HepG2 (cell line): Measurements from ENCODE around the gene CORT. TPM values are rescaled to one million over a fixed set of nuclear protein-coding genes. Genes with fewer than 3 reads are reported as not detected.

Experiments
- BCL6 ChIP-seq: IDR thresholded peaks from 2 replicates; pipeline ENCODE4 v1.6.1; 2016; ENCODE audit warnings: missing genetic modification reagents, missing compliant biosample characterization
- CEBPB ChIP-seq: IDR thresholded peaks from 2 replicates; pipeline ENCODE4 v1.6.1; 2011; ENCODE audit warnings: low read depth, low read length, improper control_type of control experiment, borderline replicate concordance
- ELF1 ChIP-seq: sonication (generic); formaldehyde crosslinking; IDR thresholded peaks from 2 replicates; pipeline ENCODE4 v1.4.0; 2020; ENCODE audit warnings: missing genetic modification reagents
- ELF3 ChIP-seq: IDR thresholded peaks from 2 replicates; pipeline ENCODE4 v1.6.1; 2016; ENCODE audit warnings: missing genetic modification reagents, missing compliant biosample characterization
- KDM4B ChIP-seq: sonication (generic); formaldehyde crosslinking; IDR thresholded peaks from 2 replicates; pipeline ENCODE4 v1.4.0; 2020; ENCODE audit warnings: missing genetic modification reagents
- PAXIP1 ChIP-seq: sonication (generic); formaldehyde crosslinking; conservative IDR thresholded peaks from 2 replicates; pipeline ENCODE4 v1.4.0; 2020; ENCODE audit warnings: mild to moderate bottlenecking, missing genetic modification reagents, moderate library complexity
- RBAK ChIP-seq: sonication (generic); formaldehyde crosslinking; IDR thresholded peaks from 2 replicates; pipeline ENCODE4 v1.5.1; 2020; ENCODE audit warnings: mild to moderate bottlenecking, missing genetic modification reagents
- SATB2 ChIP-seq: sonication (generic); formaldehyde crosslinking; IDR thresholded peaks from 2 replicates; pipeline ENCODE4 v1.5.0; 2020; ENCODE audit warnings: missing genetic modification reagents
- TBP ChIP-seq: sonication (generic); formaldehyde crosslinking; IDR thresholded peaks from 2 replicates; pipeline ENCODE4 v1.5.0; 2020; ENCODE audit warnings: missing genetic modification reagents
- XRCC5 ChIP-seq: fragments of 200-400 bp; formaldehyde crosslinking; optimal IDR thresholded peaks from 2 replicates; pipeline ENCODE3; 2017; ENCODE audit warnings: mild to moderate bottlenecking, low read length
- ZBTB3 ChIP-seq: sonication (generic); formaldehyde crosslinking; IDR thresholded peaks from 2 replicates; pipeline ENCODE4 v1.4.0; 2020; ENCODE audit warnings: low read depth, mild to moderate bottlenecking, moderate library complexity, missing genetic modification reagents, borderline replicate concordance
- ZNF12 ChIP-seq: sonication (generic); formaldehyde crosslinking; IDR thresholded peaks from 2 replicates; pipeline ENCODE4 v1.5.0; 2020; ENCODE audit warnings: missing genetic modification reagents
- ZNF296 ChIP-seq: sonication (generic); formaldehyde crosslinking; conservative IDR thresholded peaks from 2 replicates; pipeline ENCODE4 v1.5.0; 2020; ENCODE audit warnings: mild to moderate bottlenecking, missing genetic modification reagents
- ZNF318 ChIP-seq: sonication (generic); formaldehyde crosslinking; IDR thresholded peaks from 2 replicates; pipeline ENCODE4 v1.4.0; 2020; ENCODE audit warnings: mild to moderate bottlenecking, missing genetic modification reagents
- ZNF552 ChIP-seq: sonication (generic); formaldehyde crosslinking; IDR thresholded peaks from 2 replicates; pipeline ENCODE4 v1.9.0; 2022; ENCODE audit warnings: missing genetic modification reagents, mild to moderate bottlenecking, borderline replicate concordance
- polyA plus RNA-seq, 8 experiments: library from polyadenylated mRNA; depleted of rRNA in 3 of 8; stranded (reverse) in 7 of 8; unstranded in 1 of 8; fragments of >200 nt; fragmentation: Illumina TruSeq in 4 of 8; extraction: Trizol in 4 of 8; gene quantifications; 2 replicates each; pipeline versions ENCODE4 v1.2.1 to v1.2.3, GENCODE V29; 2011 to 2016; ENCODE audit warnings: low read depth in 4 of 8, missing spikeins in 1 of 8, mixed read lengths in 1 of 8; ENCODE audit not compliant: insufficient read depth in 1 of 8
- total RNA-seq, 5 experiments: library from RNA; depleted of rRNA; stranded (reverse); fragments of >200 nt; fragmentation: Illumina TruSeq; extraction: Trizol; gene quantifications; 2 replicates each; pipeline ENCODE4 v1.2.3, GENCODE V29; 2016; ENCODE audit warnings: low read depth in 1 of 5
- TF ChIP-seq, protein P1 (sequence below): sonication (generic); formaldehyde crosslinking; conservative IDR thresholded peaks from 2 replicates; pipeline ENCODE4 v1.5.0; 2020; ENCODE audit warnings: missing genetic modification reagents

The CORT gene
- total and polyA plus RNA-seq, 2 of the 13 experiments (the other 11 are each of a cell fraction or from before 2014, with no cell fraction given): 0.11 to 0.62 TPM

DNA sequence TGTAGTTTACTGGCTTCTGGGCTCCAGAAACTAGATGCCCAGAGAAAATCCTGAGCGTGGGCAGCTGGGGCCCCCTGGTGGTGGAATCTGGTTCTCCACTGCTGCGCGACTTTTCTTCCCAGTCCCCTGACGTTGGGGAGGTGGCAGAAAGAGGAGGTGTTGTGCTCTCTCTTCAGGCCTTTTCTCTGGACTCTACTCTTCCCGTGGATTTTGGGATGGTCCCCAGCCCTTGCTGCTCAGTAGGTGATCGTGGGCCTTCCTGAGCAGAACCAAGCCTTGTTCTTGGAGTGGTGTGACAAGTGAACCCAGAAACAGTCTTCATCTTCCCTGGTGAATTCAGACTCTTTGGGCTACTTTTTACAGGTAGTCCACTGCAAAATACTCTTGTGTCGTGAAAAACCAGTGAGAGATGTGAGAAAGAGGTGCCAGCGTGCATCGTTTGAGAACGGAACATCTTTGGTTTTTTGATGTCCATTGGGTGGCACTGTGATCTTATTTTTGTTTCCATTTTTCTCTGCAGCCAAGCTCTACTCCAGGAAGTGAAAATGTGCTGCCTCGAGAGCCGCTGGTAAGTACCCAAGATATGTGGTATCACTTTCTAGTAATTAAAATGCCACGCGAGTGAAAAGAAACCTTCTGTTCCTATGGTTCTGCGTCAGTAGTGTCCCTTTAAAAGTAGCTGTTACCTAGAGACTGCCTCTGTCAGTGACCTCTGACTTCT lies 45.1 kb downstream of the CORT start (continued):
- TF ChIP-seq ZNF318: no peak
- TF ChIP-seq KDM4B (CRISPR knock-in tag): no peak
- no peak for TF ChIP-seq BCL6 (CRISPR knock-in tag)
- no peak for TF ChIP-seq ZNF296 (CRISPR knock-in tag)
- TF ChIP-seq XRCC5: peak; percentile 79
- TF ChIP-seq ZNF12 (CRISPR knock-in tag): no peak
- 0 out of 2 replicates have a peak, but pooled peaks have one; percentile 24 for TF ChIP-seq ELF3 (CRISPR knock-in tag)
- no peak for TF ChIP-seq ELF1 (CRISPR knock-in tag)
- no peak for TF ChIP-seq SATB2
- TF ChIP-seq, protein P1, sequence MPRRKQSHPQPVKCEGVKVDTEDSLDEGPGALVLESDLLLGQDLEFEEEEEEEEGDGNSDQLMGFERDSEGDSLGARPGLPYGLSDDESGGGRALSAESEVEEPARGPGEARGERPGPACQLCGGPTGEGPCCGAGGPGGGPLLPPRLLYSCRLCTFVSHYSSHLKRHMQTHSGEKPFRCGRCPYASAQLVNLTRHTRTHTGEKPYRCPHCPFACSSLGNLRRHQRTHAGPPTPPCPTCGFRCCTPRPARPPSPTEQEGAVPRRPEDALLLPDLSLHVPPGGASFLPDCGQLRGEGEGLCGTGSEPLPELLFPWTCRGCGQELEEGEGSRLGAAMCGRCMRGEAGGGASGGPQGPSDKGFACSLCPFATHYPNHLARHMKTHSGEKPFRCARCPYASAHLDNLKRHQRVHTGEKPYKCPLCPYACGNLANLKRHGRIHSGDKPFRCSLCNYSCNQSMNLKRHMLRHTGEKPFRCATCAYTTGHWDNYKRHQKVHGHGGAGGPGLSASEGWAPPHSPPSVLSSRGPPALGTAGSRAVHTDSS: no peak
- no peak for TF ChIP-seq ZBTB3 (CRISPR knock-in tag)
- no peak for TF ChIP-seq CEBPB
- 0 out of 2 replicates have a peak, but pooled peaks have one; percentile 24 for TF ChIP-seq PAXIP1 (CRISPR knock-in tag)
- TF ChIP-seq TBP (CRISPR knock-in tag): no peak
- no peak for TF ChIP-seq RBAK (CRISPR knock-in tag)
- no peak for TF ChIP-seq ZNF552 (CRISPR knock-in tag)
